Measurements from ENCODE around the gene POLK.
"Not testable (repeated sequence)": the region's sequence is repeated elsewhere in the genome, so short reads cannot be mapped to it uniquely, and the experiment has no call there.

POLK gene

DNA sequence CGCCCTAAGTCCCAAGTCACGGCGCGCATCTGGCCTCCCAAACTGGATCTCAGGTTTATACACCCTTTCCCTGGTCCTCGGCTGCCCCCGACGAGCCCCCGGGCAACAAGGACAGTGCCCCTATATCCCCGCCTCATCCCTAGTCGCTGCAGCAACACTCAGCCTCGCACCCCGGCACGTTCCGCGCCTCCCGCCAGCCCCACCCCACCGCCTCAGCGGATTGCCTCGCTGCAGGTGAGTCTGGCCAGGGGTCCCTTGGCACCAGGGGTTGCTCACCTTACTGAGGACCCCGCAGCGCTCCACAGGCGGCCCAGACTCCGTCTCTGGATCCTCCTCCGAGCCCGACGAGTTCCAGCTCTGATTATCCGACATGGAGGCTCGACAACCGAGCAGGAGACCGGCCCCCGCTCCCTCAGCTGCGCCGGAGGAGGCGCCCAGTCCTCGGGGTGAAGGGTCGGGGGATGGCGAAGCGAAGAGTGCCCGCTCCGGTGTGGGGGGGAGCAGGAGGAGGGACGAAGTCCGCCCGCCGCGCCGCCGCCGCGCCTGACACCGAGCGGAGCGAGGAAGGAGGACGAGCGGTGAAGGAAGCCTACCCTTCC, 756 bp upstream of the POLK start:
- peak; percentile 9 for DNase-seq

GRCh38 chr5:75512383-75513074, 838 bp downstream of the POLK start:
- DNase-seq: peak; percentile 8

DNA sequence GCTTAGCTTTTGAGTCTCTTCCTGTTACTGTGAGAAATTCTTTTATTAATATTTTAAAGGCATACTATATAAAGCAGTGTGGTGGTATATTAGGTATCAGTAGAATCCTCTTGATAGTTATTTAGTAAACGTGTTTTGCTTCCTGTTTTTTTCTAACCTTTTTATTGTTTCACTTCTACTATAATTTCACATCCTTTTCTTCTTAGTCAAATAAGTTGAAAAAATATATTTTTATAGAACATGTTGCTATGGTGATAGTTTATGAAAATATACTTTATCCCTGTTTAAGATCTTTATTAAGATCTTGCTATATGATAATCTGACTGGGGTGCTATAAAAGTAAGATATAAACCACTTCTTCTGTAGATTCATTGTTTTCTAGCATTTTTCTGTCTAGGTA, 2.1 kb downstream of the POLK start:
- no peak for DNase-seq

DNA sequence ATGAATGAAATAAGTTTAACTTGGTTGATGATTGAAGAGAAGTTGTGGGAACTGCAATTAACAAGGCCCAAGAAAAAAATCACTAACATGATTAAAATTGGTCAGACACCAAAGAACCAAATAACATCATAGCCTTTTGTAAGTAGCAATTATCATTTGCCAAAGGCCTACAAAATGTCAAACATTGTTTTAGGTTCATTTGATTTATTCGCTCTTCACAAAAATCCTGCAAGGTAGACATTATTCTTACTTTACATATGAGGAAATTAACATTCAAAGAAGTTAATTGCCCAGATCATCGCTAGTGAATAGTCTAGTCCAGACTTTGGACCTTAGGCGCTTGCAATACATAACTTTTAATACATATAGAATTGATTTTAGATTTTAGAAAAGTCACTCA, 2.6 kb downstream of the POLK start:
- no peak for DNase-seq

GRCh38 chr5:75519761-75520160, 8.1 kb downstream of the POLK start:
- DNase-seq: no peak

DNA sequence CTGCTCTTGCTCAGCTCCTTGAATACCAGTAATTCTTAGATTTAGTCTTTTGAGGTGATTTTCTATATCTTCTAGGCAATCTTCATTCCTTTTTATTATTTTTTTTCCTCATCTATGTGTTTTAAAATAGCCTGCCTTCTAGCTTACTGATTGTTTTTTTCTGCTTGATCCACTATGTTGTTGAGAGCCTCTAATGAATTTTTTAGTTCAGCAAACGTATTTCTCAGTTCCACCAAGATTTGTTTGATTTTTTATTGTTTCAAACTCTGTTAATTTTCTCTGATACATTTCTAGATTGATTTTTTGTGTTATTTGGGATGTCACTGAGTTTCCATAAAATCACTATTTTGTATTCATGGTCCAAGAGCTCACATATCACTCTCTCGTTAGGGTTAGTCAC, 9.5 kb downstream of the POLK start:
- no peak for DNase-seq

- no peak for DNase-seq
Observed at GRCh38 chr5:75522025-75522424, 10.3 kb downstream of the POLK start.

- no peak for DNase-seq
Observed at GRCh38 chr5:75522542-75522941, 10.9 kb downstream of the POLK start.

GRCh38 chr5:75523275-75523674, 11.6 kb downstream of the POLK start:
- no peak for DNase-seq

DNA sequence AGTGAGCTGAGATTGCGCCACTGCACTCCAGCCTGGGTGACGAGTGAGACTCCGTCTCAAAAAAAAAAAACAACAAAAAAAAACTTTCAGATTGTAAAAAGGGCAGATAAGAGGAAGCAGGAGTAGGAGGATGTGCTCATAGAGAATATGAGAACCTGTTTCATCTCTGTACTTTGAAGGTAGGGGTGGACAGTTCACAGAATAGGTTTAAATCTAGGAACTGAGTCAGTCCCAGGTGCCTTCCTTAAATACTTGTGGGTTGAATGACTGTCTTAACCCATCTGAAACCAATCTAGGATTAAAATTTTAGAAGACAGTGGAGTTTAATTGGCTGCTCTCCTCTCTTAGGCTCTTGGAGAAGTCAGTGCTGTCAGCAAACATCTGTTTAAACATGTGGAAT, 12.4 kb downstream of the POLK start:
- no peak for DNase-seq

DNA sequence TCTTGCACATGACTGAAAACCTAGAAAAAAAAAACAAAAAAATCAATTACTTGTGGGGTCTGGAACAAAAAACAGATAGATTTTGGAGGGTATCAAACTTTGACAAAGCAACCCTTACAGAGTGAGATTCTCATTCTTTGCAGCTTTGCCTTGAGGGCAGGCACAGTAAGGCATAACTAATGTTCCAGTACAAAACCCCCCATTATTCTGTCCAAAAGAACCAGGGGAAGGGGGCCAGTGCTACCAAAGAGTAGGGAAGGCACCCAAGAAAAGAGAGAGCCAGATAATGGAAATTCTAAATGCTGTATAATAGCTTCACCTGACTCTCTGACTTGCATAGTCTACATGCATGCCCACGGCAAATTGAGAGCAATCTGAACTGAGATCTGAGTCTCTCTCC, 12.9 kb downstream of the POLK start:
- DNase-seq: no peak

GRCh38 chr5:75525344-75525743, 13.7 kb downstream of the POLK start:
- no peak for DNase-seq

GRCh38 chr5:75526070-75526469, 14.4 kb downstream of the POLK start:
- no peak for DNase-seq

DNA sequence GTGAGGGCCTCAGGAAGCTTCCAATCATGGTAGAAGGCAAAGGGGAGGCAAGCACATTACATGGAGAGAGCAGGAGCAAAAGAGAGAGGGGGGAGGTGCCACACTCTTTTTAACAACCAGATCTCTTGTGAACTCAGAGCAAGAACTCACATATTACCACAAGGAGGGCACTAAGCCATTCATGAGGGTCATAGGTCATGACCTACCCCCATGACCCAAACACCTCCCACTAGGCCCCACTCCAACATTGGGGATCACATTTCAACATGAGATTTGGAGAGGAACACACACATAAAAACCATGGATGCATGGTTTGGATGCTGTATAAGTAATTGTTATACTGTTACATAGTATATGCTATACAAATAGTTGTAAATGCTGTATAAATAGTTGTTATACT, 17.5 kb downstream of the POLK start:
- DNase-seq: no peak

DNA sequence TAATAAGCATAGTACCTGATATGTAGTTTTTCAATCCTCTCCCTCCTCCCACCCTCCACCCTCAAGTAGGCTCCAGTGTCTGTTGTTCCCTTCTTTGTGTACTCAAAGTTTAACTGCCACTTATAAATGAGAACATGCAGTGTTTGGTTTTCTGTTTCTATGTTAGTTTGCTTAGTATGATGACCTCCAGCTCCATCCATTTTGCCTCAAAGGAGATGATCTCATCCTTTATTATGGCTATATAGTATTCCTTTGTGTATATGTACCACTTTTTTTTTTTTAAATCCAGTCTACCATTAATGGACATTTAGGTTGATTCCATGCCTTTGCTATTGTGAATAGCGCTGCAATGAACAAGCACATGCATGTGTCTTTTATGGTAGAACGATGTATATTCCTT, 20.5 kb downstream of the POLK start:
- DNase-seq: no peak

- not testable (repeated sequence) for DNase-seq
Observed at GRCh38 chr5:75533716-75534115, 22.0 kb downstream of the POLK start.

- no peak for DNase-seq
Observed at GRCh38 chr5:75534734-75535133, 23.0 kb downstream of the POLK start.

- DNase-seq: no peak
Observed at GRCh38 chr5:75536147-75536546, 24.5 kb downstream of the POLK start.

DNA sequence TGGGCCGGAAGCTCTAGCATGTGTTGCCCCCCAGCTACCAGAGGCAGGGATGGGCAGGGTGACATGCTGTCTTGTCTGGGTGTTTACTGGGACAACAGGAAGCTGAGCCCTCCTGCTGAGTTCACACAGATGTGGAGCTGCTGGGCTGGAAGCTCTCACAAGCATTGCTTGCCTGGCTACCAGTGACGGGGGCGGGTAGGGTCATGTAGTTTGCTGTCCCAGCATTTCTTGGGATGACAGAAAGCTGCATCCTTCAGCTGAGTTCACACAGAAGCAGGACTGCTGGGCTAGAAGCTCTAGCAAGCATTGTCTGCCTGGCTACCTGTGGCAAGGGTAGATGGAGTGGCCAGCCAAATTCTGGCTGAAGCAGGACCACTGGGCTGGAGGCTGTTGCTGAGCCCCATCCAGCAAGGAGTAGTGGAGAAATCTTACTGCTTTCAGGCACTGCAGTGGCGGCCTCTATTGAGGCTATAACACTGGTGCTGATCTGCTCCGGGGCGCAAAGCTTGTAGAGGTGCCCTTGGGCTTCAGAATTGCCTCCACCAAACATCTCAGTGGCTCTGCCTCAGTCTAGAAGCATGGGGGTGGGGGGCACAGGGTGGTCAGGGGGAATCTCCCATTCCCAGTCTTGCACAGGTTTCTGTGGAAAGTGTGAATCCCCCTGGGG, 25.1 kb downstream of the POLK start:
- no peak for DNase-seq

DNA sequence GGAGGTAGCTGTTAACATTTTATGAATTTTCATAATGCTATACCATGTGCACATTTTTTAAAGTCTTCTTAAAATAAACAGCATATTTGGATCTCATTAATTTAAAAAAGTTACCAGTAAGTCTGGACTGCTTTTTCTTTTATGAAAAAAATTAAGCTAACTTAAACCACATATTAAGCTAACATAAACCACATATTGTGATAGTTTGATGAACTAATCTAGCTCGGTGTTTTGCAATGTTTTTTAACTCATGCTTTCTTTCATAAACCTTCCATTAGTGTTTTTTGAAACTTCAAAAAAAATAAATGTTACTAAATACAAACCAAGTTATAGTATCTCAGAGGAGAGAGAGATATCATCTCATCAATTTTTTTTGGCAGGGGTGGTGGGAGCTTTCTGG, 26.5 kb downstream of the POLK start:
- DNase-seq: no peak

- no peak for DNase-seq
Observed at GRCh38 chr5:75545131-75545530, 33.4 kb downstream of the POLK start.

GRCh38 chr5:75546830-75547229, 35.1 kb downstream of the POLK start:
- DNase-seq: peak; percentile 60

- no peak for DNase-seq
Observed at GRCh38 chr5:75547812-75548211, 36.1 kb downstream of the POLK start.

- DNase-seq: no peak
Observed at GRCh38 chr5:75550597-75550996, 38.9 kb downstream of the POLK start.

- no peak for DNase-seq
Observed at GRCh38 chr5:75551471-75551870, 39.8 kb downstream of the POLK start.

All from hematopoietic multipotent progenitor cell treated with erythropoietin and hydrocortisone succinate and interleukin-3 and kit ligand, for 8 days (in vitro differentiated cells).